Gastrocnemius medialis (tissue), 4 donors: ENCODE measurements around the gene RAB26. TPM values are rescaled to one million over a fixed set of nuclear protein-coding genes. Genes with fewer than 3 reads are reported as not detected.
"Not testable (repeated sequence)": the region's sequence is repeated elsewhere in the genome, so short reads cannot be mapped to it uniquely, and the experiment has no call there.

Experiments used
- ATAC-seq, 2 donors: fragments of 150-250 bp; one replicate each; pipeline ENCODE4 v1.9.1; 2016
- DNase-seq, 2 donors: peaks; one replicate each; pipeline ENCODE4 v3.0.0-alpha.2; 2019
- H3K27ac ChIP-seq, 4 donors: fragments of 200-600 bp; sonication (generic); 1 replicate in 1 of 4; 2 replicates in 3 of 4; pipeline ENCODE4 v1.5.1; 2016 to 2018; ENCODE audit warnings: mild to moderate bottlenecking in 2 of 4, moderate library complexity in 1 of 4
- H3K27me3 ChIP-seq, 3 donors: fragments of 200-600 bp; sonication (generic) in 2 of 3; 1 replicate in 1 of 3; 2 replicates in 2 of 3; pipeline versions ENCODE4 v1.5.1 to v1.6.0; 2016 to 2019; ENCODE audit warnings: mild to moderate bottlenecking in 1 of 3, moderate library complexity in 1 of 3
- H3K36me3 ChIP-seq, 2 donors: fragments of 200-600 bp; sonication (generic) in 1 of 2; one replicate each; pipeline ENCODE4 v1.5.1; 2017 to 2018
- H3K4me1 ChIP-seq, 2 donors: fragments of 200-600 bp; sonication (generic) in 1 of 2; one replicate each; pipeline ENCODE4 v1.5.1; 2016 to 2017; ENCODE audit warnings: mild to moderate bottlenecking in 2 of 2
- H3K4me3 ChIP-seq, 4 donors: fragments of 200-600 bp; sonication (generic) in 3 of 4; 1 replicate in 1 of 4; 2 replicates in 3 of 4; pipeline ENCODE4 v1.5.1; 2016 to 2019; ENCODE audit warnings: mild to moderate bottlenecking in 2 of 4
- H3K9me3 ChIP-seq, 3 donors: fragments of 200-600 bp; sonication (generic) in 2 of 3; 1 replicate in 1 of 3; 2 replicates in 2 of 3; pipeline ENCODE4 v1.5.1; 2016 to 2019
- POLR2A ChIP-seq, 2 donors: fragments of 450-650 bp; IDR thresholded peaks; one replicate each; pipeline ENCODE4 v1.6.1; 2017; ENCODE audit warnings: antibody characterized with exemption in 2 of 2, mild to moderate bottlenecking in 2 of 2, moderate library complexity in 2 of 2
- in situ Hi-C, 4 donors: fragments of 200-750 bp; cut with MboI; loops; one replicate each; pipeline versions ENCODE4 v1.15.0 to v1.8.0; 2017; ENCODE audit warnings: low sequenced_read_pairs in 4 of 4
- intact Hi-C: fragments of 100-400 bp; cut with DNase I; formaldehyde crosslinking; loops from one replicate; pipeline ENCODE4 v1.15.1; 2023; ENCODE audit warnings: low total_unique reads
- total RNA-seq, 4 donors: library from RNA; depleted of rRNA; stranded (reverse); fragments of >200 nt; gene quantifications; one replicate each; pipeline versions ENCODE4 v1.1.0 to v1.2.3, GENCODE V29; 2016

RAB26 gene
- total RNA-seq, 4 donors from 2014 or later, result 1.3 to 4.2 TPM; not detected in 2

DNA sequence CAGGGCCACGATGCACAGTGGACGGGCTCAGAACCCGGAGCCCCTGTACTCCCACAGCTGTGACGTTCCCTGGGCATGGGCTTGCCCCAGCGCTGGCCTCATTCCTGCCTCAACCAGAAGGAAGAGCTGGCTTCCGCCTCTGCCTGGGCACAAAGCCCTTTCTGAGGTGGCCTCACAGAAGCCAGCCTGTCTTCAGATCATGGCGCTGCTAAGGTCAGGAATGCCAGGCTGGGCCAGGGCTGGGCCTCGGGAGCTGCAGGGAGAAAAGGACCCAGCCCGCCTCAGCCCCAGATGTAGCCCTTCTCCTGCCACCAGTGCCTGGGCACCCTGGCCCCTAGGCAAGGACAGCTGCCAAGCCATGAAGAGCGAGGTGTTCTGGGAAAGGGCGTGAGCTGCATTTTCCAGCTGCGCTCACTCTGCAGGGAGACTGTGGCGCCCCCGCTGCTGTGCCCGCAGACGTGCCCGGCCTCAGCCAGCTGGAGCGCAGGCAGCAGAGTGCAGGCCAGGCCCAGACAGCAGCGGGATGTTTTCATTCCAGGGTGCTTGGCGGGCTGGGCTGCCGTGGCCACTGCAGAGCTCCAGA lies 22.2 kb upstream of the RAB26 start:
- DNase-seq (peak in 1 of 2 donors; percentile 70), ATAC-seq (peak in 1 of 2 donors; percentile 9)
- in situ Hi-C loops, intact Hi-C loops, H3K36me3 ChIP-seq, H3K9me3 ChIP-seq, H3K27me3 ChIP-seq: not testable (repeated sequence)
- Histone ChIP-seq H3K4me1 (peaks cover 65 to 91% of the 10 kb centered on the region in 2 donors), H3K27ac (peak overlapping the region; percentile 98 to 100 (median 98)), H3K4me3 (peak overlapping the region; percentile 11 to 51 (median 38))
- peak in 1 of 2 donors; percentile 16 for TF ChIP-seq POLR2A (IDR thresholded peaks at IDR 0.05)

DNA sequence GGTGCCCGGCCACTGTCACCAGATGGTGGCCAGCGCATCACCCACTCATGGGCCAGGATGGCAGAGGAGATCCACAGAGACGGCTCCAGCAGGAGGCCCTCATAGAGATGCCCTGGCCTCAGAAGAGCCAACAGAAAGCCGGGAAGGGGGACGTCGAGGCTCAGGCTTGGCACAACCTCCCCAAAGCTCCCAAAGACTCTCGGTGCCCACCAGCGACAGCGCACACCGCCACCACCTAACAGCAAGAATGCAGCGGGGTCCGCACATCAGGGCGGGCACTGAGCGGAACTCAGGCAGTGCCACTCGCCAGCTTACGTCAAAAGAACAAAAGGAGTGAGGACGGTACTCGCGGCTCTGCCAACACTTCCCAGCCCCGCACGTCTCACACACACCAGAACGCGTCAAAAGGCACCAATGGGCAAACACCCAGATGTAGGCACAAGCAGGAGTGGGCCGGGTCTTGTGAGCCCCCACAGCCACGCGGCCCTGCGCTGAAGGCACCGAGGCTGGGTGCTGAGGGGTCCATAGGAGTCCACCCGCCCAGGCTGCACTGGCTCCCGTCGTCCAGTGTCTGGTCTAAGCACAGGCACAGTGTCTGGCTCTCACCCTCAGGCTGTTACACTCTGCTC lies 21.4 kb upstream of the RAB26 start:
- Histone ChIP-seq H3K4me3 (peak overlapping the region; percentile 2 to 51 (median 12)), H3K4me1 (peaks cover 60 to 91% of the 10 kb centered on the region in 2 donors), H3K27ac (peak overlapping the region; percentile 98 to 100 (median 98))
- H3K36me3 ChIP-seq, H3K27me3 ChIP-seq, intact Hi-C loops, in situ Hi-C loops, ATAC-seq, H3K9me3 ChIP-seq, DNase-seq: not testable (repeated sequence)

DNA sequence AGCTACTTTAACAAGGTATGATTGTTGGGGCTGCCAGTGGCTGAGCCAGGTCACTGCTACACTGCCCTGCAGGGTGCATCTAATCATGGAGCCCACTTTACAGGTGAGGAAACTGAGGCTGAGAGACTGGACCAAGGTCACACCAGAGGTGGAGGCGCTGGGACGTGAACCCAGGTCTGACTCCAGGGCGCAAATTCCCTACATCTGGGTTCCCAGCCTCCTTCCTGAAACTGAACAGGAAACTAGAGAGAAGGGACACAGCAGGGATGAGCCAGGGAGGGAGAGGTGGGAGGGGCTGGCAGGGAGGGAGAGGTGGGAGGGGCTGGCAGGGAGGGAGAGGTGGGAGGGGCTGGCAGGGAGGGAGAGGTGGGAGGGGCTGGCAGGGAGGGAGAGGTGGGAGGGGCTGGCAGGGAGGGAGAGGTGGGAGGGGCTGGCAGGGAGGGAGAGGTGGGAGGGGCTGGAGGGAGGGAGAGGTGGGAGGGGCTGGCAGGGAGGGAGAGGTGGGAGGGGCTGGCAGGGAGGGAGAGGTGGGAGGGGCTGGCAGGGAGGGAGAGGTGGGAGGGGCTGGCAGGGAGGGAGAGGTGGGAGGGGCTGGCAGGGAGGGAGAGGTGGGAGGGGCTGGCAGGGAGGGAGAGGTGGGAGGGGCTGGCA lies 20.7 kb upstream of the RAB26 start:
- H3K9me3 ChIP-seq, H3K27me3 ChIP-seq, H3K36me3 ChIP-seq, intact Hi-C loops, in situ Hi-C loops: not testable (repeated sequence)
- Histone ChIP-seq H3K4me3 (peak overlapping the region in 2 of 4 donors; percentile 2 to 13), H3K4me1 (peaks cover 55 to 86% of the 10 kb centered on the region in 2 donors), H3K27ac (peak overlapping the region; percentile 98 to 100 (median 98))
- ATAC-seq, result peak; percentile 10 to 22
- DNase-seq, result peak in 1 of 2 donors; percentile 62

DNA sequence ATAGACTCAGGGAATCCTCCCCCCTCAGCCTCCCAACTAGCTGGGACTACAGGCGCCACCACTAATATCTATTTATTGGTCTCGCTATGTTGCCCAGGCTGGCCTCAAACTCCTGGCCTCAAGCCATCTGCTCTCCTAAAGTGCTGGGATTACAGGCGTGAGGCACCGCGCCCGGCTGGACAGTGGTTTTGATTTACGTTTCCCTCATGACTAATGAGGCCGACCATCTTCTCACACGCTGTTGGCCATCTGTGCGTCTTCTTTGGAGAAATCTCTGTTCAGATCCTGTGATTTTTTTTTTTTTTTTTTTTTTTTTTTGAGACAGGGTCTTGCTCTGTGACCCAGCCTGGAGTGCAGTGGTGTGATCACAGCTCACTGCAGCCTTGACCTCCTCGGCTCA lies 19.2 kb upstream of the RAB26 start:
- Histone ChIP-seq H3K27ac (peak overlapping the region; percentile 81 to 91 (median 85)), H3K4me1 (peaks cover 52 to 78% of the 10 kb centered on the region in 2 donors)
- DNase-seq (peak in 1 of 2 donors; percentile 81), ATAC-seq (peak; percentile 36 to 37)
- H3K4me3 ChIP-seq, H3K36me3 ChIP-seq, H3K27me3 ChIP-seq, H3K9me3 ChIP-seq, in situ Hi-C loops, intact Hi-C loops: not testable (repeated sequence)

DNA sequence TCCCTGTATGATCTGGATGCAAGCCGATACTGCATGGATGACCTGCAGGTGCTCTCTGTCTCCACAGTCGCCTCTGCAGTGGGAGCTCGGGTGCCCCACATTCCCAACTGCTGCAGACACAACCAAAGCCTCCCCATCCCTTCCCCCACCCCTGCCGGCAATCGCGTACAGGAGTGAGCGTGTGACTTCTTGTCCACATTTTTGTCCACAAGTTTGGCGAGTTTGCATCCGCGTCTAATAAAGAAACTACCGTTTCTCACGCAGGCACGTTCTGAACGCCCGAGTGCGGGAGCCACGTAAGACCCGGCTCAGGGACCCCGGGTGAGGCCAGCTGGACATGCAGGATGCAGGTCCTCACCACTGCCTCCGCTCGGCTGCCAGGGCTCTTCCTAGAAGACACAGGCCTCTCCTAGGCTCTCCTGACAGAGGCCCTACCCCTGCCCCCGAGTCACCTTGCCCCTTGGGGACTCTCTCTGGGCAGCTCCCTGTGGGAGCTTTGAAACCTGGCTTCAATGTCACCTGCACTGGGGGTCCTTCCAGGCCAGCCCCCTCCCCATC lies 18.5 kb upstream of the RAB26 start:
- ATAC-seq, intact Hi-C loops, in situ Hi-C loops, H3K27me3 ChIP-seq, H3K9me3 ChIP-seq, DNase-seq, H3K36me3 ChIP-seq: not testable (repeated sequence)
- peaks cover 46 to 72% of the 10 kb centered on the region in 2 donors for H3K4me1 ChIP-seq
- H3K4me3 ChIP-seq, result peak overlapping the region in 1 of 4 donors; percentile 13
- peak overlapping the region; percentile 81 to 91 (median 85) for H3K27ac ChIP-seq

DNA sequence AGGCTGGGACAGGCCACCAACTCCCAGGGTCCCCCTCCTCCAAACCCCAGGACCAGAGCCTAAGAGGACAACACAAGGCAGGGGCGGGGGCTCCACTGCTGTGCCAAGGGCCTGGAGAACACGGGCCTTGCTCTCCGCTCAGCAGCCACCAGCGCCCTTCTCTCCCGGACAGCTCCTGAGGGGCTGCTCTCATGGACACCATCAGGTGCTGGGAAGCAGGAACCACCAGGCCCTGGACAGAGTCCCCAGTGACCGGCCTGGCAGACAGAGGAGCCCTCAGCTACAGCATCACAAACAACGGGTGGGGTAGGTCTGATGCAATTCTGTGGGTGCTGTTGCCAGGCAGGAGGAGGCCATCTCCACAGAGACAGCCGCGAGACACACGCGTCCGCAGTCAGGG lies 14.6 kb upstream of the RAB26 start:
- H3K36me3 ChIP-seq, ATAC-seq, H3K27me3 ChIP-seq, in situ Hi-C loops, intact Hi-C loops, H3K9me3 ChIP-seq: not testable (repeated sequence)
- peak in 1 of 2 donors; percentile 80 for DNase-seq
- H3K27ac ChIP-seq, result peak overlapping the region; percentile 84 to 88 (median 86)
- H3K4me1 ChIP-seq, result peaks cover 18 to 51% of the 10 kb centered on the region in 2 donors
- peak overlapping the region; percentile 15 to 37 (median 26) for H3K4me3 ChIP-seq

DNA sequence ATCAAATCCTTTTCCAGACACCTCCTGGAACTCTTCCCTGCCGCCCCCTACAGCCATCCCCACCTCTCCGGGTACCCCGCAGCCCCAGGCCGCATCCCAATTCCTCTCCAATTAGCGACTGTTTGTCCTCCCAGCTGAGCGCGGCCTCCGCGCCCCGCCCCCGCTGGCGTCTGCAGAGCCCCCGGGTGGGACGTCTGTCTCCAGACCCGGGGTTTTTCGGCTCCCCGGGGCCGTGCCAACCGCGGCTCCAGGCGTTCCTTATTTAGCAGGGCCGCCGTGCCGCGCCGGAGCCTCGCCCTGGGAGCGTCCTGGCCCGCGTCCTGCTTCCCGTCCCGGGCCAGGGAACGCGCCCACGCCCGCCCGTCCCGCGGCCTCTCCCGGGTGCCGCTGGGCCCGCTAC lies 13.4 kb upstream of the RAB26 start:
- DNase-seq, result peak in 1 of 2 donors; percentile 74
- H3K4me1 ChIP-seq, result peaks cover 16 to 40% of the 10 kb centered on the region in 2 donors
- peak overlapping the region; percentile 52 to 75 (median 67) for H3K4me3 ChIP-seq
- H3K9me3 ChIP-seq, ATAC-seq, intact Hi-C loops, H3K36me3 ChIP-seq, H3K27me3 ChIP-seq: not testable (repeated sequence)
- peak overlapping the region; percentile 86 to 93 (median 90) for H3K27ac ChIP-seq
- in situ Hi-C loops, result loop anchor here in 1 of 4 donors (5.0 kb wide), 1 partner anchor 123 kb away; no protein-coding TSS in a partner anchor
